GM18526 (cell line): ENCODE results near the gene DDX21.

Experiments
- POLR2A ChIP-seq: IDR thresholded peaks from 3 replicates; pipeline ENCODE4 v1.6.1; 2011; ENCODE audit not compliant: insufficient read length; ENCODE audit errors: extremely low read depth

DDX21 gene

DNA sequence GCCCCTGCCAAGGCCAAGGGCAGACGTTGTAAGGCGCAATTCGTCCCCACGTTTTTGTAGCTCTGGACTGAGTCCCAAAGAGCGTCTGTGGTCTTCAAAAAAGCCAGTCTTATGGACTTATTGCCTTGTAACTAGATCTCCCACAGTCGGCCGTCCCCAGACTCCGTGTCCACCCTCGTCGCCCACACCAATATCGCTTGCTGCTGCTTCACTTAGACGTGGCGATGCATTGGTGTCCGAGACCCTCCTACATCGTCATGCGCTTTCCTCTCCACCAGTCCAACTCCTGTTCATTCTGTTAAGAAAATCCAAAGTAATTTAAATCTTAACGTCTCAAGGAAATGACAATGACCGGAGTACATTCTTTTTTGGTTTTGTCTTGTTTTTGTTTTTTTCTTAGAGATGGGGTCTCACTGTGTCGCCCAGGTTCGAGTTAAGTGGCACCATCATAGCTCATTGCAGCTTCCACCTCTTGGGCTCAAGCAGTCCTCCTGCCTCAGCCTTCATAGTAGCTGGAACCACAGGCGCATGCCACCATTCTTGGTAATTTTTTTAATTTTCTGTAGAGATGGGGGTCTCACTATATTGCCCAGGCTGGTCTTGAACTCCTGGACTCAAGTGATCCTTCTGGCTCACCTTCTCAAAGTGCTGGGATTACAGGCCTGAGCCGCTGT is 33.5 kb downstream of the DDX21 start:
- no peak for TF ChIP-seq POLR2A

DNA sequence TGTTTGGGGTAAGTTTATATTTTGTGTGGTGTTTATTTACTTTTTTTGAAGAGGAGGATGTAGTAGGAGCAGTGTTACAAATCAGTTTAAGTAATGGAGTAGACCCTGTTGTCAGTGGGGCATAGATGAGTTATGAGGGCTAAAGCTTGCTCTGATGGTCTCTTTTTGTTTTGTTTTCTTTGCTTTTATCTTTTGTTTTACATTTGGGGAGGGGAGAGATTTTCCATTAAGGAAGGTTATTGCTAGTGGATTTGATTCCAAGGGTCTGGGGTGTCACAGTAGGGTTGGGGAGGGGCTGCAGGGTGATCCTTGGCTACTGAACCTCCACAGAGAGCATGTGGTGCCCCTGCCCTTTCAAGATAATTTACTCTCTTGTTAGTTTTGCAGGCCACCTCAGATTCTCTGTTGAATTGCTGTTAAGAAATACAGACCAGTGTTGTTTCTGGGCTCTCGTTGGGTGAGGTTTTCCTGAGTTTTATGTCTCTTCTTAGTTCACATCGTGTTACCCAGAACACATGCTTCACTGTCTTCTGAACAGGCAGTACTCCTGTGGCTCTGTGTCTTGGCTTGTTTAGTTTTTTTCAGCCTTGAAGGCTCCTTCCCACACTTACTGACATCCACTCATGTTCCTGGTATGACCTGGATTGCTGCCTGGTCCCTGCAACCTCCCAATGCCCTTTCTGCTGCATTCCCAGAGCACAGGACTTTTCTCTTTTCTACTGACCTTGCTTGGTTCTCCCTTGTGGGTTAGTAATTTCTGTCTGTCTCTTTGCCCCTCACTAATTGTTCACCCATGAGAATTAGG is 36.9 kb downstream of the DDX21 start:
- TF ChIP-seq POLR2A: no peak

DNA sequence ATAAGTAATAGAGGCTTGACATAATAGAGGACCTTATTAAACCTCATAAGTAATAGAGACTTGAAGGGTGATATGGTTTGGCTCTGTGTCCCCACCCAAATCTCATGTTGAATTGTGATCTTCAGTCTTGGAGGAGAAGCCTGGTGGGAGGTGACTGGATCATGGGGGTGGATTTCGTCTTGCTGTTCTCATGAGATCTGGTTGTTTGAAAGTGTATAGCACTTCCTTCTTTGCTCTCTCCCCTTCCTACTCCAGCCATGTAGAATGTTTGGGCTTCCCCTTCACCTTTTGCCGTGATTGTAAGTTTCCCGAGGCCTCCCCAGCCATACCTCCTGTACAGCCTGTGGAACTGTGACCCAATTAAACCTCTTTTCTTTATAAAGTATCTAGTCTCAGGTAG is 41.2 kb downstream of the DDX21 start:
- TF ChIP-seq POLR2A: no peak

DNA sequence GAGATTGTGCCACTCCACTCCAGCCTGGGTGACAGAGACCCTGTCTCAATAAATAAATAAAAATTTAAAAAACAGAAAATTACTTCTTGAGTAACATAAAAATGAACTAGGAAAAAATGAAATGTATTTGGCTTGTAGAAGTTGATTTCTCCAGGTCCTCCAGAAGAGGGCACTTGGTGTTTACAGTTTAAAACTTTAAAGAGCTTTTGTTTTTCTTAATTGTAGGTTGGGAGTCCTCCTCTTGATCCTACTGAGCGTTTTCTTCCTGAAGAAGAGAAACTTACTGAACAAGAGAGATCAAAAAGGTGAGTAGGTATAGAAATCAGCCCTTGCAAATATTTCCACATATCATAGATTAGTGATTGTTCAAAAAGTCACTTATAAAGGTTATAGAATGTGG is 48.9 kb downstream of the DDX21 start:
- no peak for TF ChIP-seq POLR2A

DNA sequence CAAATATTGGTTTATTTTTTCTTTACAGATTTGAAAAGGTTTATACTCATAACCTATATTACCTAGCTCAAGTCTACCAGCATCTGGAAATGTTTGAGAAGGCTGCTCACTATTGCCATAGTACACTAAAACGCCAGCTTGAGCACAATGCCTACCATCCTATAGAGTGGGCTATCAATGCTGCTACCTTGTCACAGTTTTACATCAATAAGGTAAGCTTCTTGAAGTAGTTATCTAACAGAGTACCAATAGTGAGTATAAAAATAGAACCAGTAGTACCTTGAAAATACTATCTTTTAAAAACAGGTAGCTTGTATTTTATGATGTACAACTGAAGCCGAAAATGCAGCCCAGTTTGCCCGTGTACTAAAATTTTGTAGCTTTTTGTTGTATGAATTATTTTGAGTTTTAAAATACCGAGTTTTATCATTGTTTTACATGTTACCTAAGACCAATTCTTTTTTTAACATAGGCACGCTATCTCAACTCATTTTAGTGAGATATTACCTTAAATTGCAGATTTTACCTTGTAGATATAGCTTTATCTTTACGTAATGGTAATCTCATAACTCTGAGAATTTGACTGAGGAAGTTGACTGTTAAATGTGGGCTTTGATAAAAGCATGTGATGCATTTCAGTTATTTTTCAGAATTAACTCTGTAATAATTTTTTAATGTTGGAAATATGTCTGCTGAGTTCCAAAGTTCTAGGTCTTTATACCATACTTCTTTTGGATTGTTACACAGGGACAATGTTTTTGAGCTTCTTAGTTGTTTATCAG is 49.9 kb downstream of the DDX21 start:
- TF ChIP-seq POLR2A: no peak

DNA sequence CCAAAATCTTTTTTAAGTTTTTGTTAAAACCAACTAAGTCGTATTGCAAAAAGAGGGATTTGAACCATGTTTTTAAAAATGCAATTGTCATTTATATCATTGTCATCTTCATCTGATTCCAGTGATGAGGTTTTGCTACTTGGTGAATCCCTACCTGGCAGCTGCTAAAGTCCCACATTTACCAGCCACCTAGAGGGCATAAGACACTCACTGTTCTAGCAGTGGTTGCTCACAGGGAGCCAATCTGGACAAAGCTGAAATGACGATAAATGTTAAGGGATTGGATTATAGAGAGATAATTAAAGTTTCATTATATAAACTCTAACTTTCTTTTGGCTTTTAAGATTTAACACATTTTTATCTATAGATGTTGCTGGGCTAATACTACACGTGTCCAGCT is 51.3 kb downstream of the DDX21 start:
- TF ChIP-seq POLR2A: no peak

DNA sequence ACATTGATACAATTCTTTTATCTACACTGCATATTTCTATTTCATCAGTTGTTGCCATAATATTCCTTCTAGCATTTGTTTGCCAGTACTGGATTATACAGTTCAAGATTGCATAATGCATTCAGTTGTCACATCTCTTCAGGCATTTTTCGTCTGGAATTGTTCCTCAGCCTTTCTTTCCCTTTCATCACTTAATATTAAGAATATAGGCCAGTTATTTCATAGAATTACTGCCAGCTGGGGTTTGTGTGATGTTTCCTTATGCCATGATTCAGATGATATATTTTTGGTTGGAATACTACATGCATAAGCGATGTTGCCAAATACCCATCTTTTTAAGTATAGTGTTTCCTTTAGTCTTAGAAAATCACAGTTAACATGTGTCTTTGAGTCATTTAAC is 53.4 kb downstream of the DDX21 start:
- no peak for TF ChIP-seq POLR2A

DNA sequence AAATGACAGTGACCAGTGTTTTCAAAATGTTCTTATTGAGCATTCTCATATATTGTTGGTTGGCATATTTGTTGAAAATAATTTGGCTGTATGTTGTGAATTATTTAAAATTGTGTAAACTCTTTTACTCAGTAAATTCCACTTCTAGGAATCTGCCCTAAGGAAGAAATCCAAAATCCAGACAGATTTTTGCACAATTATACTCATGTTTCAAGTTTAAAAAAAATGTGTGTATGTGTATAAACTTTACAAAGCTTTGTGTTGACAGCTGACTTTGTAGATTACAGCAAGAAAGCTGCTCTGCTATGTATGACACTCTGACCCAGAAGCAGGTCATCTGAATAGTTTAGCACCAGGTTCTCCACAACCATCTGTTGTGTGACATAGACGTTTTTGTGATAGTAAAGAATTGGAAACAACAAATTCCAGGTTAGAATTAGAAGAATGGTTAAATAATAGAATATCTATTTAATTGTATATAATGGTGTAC is 54.2 kb downstream of the DDX21 start:
- no peak for TF ChIP-seq POLR2A

- TF ChIP-seq POLR2A: no peak
Measured at GRCh38 chr10:69014171-69014570, 58.2 kb downstream of the DDX21 start.

DNA sequence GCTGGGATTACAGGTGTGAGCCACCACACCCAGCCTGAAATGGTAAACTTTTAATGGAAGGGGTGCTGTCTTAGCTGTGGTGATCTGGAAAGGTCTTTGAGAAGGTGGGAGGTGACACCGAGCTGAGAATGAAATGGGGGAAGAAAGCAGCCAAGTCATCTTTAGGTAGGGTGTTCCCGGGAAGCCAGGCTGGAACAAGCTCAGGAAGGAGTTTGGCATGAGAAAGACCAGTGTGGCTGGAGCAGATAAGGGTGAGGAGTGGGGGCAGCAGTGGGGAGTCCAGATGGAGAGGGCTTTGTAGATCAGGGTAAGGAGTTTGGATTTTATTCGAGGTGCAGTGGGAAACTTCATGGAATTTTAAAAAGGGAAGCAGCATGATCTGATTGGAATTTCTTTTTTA is 62.6 kb downstream of the DDX21 start:
- no peak for TF ChIP-seq POLR2A

- TF ChIP-seq POLR2A: no peak
Measured at GRCh38 chr10:69022611-69023010, 66.6 kb downstream of the DDX21 start.

GRCh38 chr10:69025370-69025896 is 69.5 kb downstream of the DDX21 start:
- TF ChIP-seq POLR2A: no peak

- no peak for TF ChIP-seq POLR2A
Measured at GRCh38 chr10:69033256-69033655, 77.3 kb downstream of the DDX21 start.
